Measurements from ENCODE around the gene RAB8A.

The RAB8A gene

DNA sequence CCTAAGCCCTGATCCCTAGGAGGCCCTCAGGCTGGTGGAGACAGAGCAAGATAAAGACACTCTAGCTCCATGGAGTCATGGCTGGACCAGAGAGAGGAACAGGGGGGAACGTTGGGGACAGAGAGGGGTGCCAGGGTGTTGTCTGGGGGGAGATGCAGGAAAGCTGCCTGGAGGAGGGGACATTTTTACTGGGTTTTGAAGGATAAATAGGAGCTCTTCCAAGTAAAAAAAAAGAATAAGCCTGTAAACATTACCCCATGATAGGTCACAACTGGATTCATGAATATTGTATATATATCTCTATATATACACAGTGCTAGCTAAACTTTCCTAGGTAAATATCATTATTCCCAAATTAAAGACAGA is 32.5 kb downstream of the RAB8A start:
- no peak for DNase-seq (ENCODE audit: low read depth)
- H3K4me3 ChIP-seq (ENCODE audit: low read length): no peak overlapping the region
- TF ChIP-seq, protein P1, sequence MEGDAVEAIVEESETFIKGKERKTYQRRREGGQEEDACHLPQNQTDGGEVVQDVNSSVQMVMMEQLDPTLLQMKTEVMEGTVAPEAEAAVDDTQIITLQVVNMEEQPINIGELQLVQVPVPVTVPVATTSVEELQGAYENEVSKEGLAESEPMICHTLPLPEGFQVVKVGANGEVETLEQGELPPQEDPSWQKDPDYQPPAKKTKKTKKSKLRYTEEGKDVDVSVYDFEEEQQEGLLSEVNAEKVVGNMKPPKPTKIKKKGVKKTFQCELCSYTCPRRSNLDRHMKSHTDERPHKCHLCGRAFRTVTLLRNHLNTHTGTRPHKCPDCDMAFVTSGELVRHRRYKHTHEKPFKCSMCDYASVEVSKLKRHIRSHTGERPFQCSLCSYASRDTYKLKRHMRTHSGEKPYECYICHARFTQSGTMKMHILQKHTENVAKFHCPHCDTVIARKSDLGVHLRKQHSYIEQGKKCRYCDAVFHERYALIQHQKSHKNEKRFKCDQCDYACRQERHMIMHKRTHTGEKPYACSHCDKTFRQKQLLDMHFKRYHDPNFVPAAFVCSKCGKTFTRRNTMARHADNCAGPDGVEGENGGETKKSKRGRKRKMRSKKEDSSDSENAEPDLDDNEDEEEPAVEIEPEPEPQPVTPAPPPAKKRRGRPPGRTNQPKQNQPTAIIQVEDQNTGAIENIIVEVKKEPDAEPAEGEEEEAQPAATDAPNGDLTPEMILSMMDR (conservative IDR thresholded peaks at IDR 0.05; ENCODE audit: low read depth, low read length): no peak

DNA sequence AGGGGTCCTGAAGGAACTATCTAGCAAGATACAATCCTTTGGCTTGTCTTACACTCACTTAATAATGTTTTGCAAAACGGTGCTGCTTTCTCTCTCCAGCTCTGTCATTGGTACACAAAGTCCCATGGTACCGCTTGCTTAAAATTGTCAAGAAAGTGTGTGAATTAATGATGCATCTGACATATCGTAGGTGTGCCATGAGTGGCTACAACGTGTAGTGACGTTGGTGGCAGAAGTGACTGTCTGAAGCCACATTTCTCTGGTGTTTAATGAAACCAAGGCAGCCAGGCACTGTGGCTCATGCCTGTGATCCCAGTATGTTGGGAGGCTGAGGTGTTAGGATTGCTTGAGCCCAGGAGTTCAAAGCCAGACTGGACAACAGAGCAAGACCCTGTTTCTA is 34.4 kb downstream of the RAB8A start:
- DNase-seq (ENCODE audit: low read depth): no peak
- TF ChIP-seq, protein P1 (conservative IDR thresholded peaks at IDR 0.05; ENCODE audit: low read depth, low read length): no peak
- H3K4me3 ChIP-seq (ENCODE audit: low read length): no peak overlapping the region

DNA sequence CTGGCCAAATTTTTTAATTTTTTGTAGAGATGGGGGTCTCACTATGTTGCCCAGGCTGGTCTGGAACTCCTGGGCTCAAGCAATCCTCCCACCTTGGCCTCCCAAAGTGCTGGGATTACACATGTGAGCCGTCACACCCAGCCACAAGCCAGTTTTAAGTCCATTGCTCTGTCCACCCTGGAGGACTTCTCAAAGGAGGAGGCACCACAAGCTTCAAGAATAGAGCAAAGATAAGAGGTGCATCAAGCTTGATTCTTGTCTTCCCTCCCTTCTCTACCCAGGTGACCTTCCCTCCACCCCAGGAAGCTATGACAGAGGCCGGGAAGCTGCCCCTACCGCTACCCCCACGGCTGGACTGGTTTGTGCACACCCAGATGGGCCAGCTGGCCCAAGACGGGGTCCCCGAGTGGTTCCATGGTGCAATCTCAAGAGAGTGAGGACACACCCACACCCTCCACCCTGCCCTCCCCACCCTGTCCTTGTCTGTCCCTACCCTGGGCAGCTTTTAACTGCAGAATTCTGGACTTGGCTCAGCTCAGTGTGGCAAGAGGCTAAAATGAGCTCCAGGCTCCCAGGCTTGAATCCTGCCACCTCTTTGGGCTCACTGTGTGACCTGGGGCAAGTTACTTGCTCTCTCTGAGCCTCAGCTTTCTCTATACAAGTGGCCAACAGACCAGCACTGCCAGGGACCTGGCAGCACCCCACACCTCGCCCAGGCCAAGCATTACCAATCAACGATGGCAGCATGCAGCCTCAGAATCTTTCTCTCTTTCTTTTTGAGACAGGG is 36.9 kb downstream of the RAB8A start:
- TF ChIP-seq, protein P1 (conservative IDR thresholded peaks at IDR 0.05; ENCODE audit: low read depth, low read length): no peak
- no peak for DNase-seq (ENCODE audit: low read depth)
- no peak overlapping the region for H3K4me3 ChIP-seq (ENCODE audit: low read length)

DNA sequence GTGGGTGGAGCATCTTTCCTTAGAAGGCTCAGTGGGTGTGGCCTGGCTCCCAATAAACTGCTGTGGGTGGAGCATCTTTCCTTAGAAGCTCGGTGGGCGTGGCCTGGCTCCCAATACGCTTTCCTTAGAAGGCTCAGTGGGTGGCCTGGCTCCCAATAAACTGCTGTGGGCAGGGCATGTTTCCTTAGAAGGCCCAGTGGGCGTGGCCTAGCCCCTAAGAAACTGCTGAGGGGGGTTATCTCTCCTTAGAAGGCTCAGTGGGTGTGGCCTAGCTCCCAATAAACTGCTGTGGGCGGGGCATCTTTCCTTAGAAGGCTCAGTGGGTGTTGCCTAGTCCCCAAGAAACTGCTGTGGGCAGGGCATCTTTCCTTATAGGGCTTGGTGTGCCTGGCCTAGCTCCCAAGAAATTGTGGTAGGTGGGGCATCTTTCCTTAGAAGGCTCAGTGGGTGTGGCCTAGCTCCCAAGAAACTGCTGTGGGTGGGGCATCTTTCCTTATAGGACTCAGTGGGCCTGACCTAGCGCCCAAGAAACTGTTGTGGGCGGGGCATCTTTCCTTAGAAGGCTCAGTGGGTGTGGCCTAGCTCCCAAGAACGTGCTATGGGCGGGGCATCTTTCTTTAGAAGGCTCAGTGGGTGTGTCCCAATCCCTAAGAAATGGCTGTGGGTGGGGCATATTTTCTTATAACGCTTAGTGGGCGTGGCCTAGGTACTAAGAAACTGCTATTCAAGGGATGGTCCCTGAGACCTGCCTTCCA is 42.1 kb downstream of the RAB8A start:
- H3K4me3 ChIP-seq (ENCODE audit: low read length): no peak overlapping the region
- DNase-seq (ENCODE audit: low read depth): no peak
- TF ChIP-seq, protein P1 (conservative IDR thresholded peaks at IDR 0.05; ENCODE audit: low read depth, low read length): no peak

DNA sequence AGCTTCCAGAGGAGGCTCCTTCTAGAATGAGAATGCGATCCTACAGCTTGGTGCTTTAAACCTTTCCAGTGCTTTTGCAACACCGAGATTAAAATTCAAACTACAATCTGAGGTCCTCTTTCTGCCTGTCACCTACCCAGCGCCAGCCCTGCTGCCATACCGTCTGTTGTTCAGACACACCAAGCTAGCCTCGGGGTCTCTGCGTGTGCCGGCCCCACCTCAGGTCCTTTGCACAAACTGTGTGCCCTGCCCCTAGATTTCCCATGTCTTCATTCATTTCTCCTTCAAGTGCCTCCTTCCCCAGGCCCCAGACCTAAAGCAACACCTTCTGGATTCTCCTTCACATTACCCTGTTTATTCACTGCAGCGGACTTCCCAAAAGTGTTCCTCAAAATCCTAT is 42.9 kb downstream of the RAB8A start:
- no peak for DNase-seq (ENCODE audit: low read depth)
- no peak overlapping the region for H3K4me3 ChIP-seq (ENCODE audit: low read length)
- TF ChIP-seq, protein P1 (conservative IDR thresholded peaks at IDR 0.05; ENCODE audit: low read depth, low read length): no peak

DNA sequence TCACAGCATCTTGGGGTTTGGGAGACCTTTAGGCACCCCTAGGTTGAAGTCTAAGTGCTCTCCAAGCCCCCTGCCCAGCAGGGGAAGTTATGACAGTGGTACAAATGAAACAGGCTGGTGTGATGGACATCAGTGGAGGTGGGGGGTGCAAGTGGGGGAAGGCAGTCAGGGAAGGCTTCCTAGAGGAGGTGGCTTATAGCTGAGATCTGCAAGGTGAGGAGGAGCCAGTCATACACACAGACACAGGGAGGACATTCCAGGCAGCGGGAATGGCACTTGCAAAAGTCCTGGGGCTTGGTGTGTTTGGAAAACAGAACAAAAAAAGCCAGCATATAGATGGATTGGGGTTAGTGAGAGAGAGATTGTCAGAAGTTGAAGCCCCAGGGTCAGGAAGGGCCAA is 43.4 kb downstream of the RAB8A start:
- no peak for DNase-seq (ENCODE audit: low read depth)
- TF ChIP-seq, protein P1 (conservative IDR thresholded peaks at IDR 0.05; ENCODE audit: low read depth, low read length): no peak
- H3K4me3 ChIP-seq (ENCODE audit: low read length): no peak overlapping the region

DNA sequence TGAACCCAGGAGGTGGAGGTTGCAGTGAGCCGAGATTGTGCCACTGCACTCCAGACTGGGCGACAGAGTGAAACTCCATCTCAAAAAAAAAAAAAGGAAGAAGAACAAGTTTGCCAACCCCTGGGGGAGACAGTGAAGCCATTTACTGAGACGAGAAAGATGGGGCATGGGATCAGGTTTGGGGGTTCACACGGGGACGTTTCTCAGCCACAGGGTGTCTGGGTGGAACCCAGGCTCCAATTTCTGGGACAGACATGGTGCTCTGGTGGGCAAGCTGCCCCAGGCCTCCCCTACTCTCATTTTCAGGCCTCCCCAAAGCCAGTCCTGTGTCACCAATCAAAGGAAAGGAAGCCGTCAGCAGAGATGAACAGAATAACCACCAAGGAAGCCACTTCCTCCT is 45.2 kb downstream of the RAB8A start:
- DNase-seq (ENCODE audit: low read depth): no peak
- TF ChIP-seq, protein P1 (conservative IDR thresholded peaks at IDR 0.05; ENCODE audit: low read depth, low read length): no peak
- no peak overlapping the region for H3K4me3 ChIP-seq (ENCODE audit: low read length)

Measured in retinal pigment epithelial cell (primary cell).